ENCODE results near the gene B4GALT2. TPM values are rescaled to one million over a fixed set of nuclear protein-coding genes. Genes with fewer than 3 reads are reported as not detected.

B4GALT2 gene
- total and polyA plus RNA-seq, 2 of the 4 experiments (the other 2 are of a cell fraction) = 52.3 to 60.8 TPM

- H3K9me1 ChIP-seq (ENCODE audit: insufficient read depth, low read length) = peaks cover 13% of the 10 kb centered on the region
- POLR2A ChIA-PET (ENCODE audit: unreplicated experiment) = no interaction called here
Measured at GRCh38 chr1:43970502-43970901, 8.5 kb upstream of the B4GALT2 start.

More at GRCh38 chr1:43970502-43970901, 8.5 kb upstream of the B4GALT2 start:
- Histone ChIP-seq H3K4ac (ENCODE audit: low read depth, low read length) (0 out of 2 replicates have a peak overlapping the region, but pooled peaks have one; percentile 72), H2AFZ (replicated peaks; ENCODE audit: low read length, poor library complexity) (peak overlapping the region; percentile 94), H3K79me1 (ENCODE audit: low read depth in 1 of 2, low read length in 2 of 2) (peaks cover 12 to 24% of the 10 kb centered on the region in 2 experiments; a peak in 3 of 4 replicates), H3K27ac (ENCODE audit: insufficient read depth, low read length) (no peak overlapping the region; the same call in 1 of the 2 replicates), H3K18ac (ENCODE audit: low read depth, low read length) (no peak overlapping the region), H3K23ac (ENCODE audit: low read depth, low read length) (0 out of 2 replicates have a peak overlapping the region, but pooled peaks have one; percentile 13), H3K9ac (ENCODE audit: low read depth, low read length) (peak overlapping the region; percentile 66), H3K27me3 (ENCODE audit: control insufficient read depth, insufficient read depth, low read length) (no peaks in the 10 kb centered on the region), H3K36me3 (ENCODE audit: control insufficient read depth, insufficient read depth, low read length) (peaks cover 11% of the 10 kb centered on the region), H3K56ac (ENCODE audit: extremely low read depth, insufficient read depth, low read length) (no peak overlapping the region), H2BK15ac (ENCODE audit: low read depth, low read length) (no peak overlapping the region), H3K9me3 (ENCODE audit: control insufficient read depth, insufficient read depth, low read length) (no peaks in the 10 kb centered on the region), H2BK120ac (ENCODE audit: low read depth, low read length) (no peak overlapping the region), H3K4me3 (ENCODE audit: insufficient read depth, low read depth, low read length) (peak overlapping the region; percentile 88), H3K14ac (replicated peaks; ENCODE audit: low read depth, low read length) (no peak overlapping the region), H4K5ac (ENCODE audit: low read depth, low read length) (no peak overlapping the region; the same call in 1 of the 2 replicates), H3K4me1 (ENCODE audit: control insufficient read depth, insufficient read depth, low read length) (0 out of 2 replicates have a peak, but pooled peaks cover 2% of the 10 kb centered on the region), H2BK20ac (ENCODE audit: low read depth, low read length) (no peak overlapping the region), H4K20me1 (ENCODE audit: insufficient read depth, low read length) (peaks cover 2% of the 10 kb centered on the region), H2BK5ac (ENCODE audit: low read depth, low read length, poor library complexity, severe bottlenecking) (no peak overlapping the region), H4K8ac (ENCODE audit: low read depth in 2 of 2, low read length in 2 of 2) (peak overlapping the region; percentile 15 to 85; a peak in 1 of 4 replicates), H2AK9ac (replicated peaks; ENCODE audit: low read depth, low read length, poor library complexity) (peak overlapping the region; percentile 88), H4K91ac (ENCODE audit: insufficient read depth, low read depth, low read length) (peak overlapping the region; percentile 63; the same call in 1 of the 2 replicates), H3K4me2 (ENCODE audit: low read depth, low read length) (peak overlapping the region; percentile 81), H2AK5ac (ENCODE audit: low read depth, low read length) (peak overlapping the region; percentile 36; the same call in 1 of the 2 replicates)
- no CpG with 5 or more reads among the region's 5 CpGs for WGBS, 2 experiments (ENCODE audit: extremely low coverage in 2 of 2, insufficient read length in 1 of 2)
- intact Hi-C loops (cut with micrococcal nuclease) = loop anchor here (1.0 kb wide), 1 partner anchor 259 kb away; no protein-coding TSS in a partner anchor
- dilution Hi-C loops (cut with HindIII; ENCODE audit: low sequenced_read_pairs, unreplicated experiment) = no loop called here
- BruUV-seq (replicated peaks) = no TSS peak
- no peak for DNase-seq
- no peak for ATAC-seq (ENCODE audit: low read depth)
- CTCF ChIA-PET = interaction anchor here (1.0 to 1.4 kb wide), 2 partner anchors 25 to 207 kb away, joined by 3 to 4 read pairs; no protein-coding TSS in a partner anchor
- TF ChIP-seq USF2 (IDR thresholded peaks at IDR 0.05; ENCODE audit: low read depth, low read length) (no peak), POLR2A (IDR thresholded peaks at IDR 0.05; ENCODE audit: low read depth, low read length) (no peak), MAFK (IDR thresholded peaks at IDR 0.05; ENCODE audit: low read depth, low read length) (no peak), CEBPB (IDR thresholded peaks at IDR 0.05; ENCODE audit: low read depth, low read length) (no peak), FOS (IDR thresholded peaks at IDR 0.05; ENCODE audit: low read depth, low read length) (no peak), RCOR1 (IDR thresholded peaks at IDR 0.05; ENCODE audit: insufficient replicate concordance, low read length) (no peak), MAZ (IDR thresholded peaks at IDR 0.05; ENCODE audit: borderline replicate concordance, low read depth, low read length) (no peak), MXI1 (IDR thresholded peaks at IDR 0.05; ENCODE audit: borderline replicate concordance, low read depth, low read length) (no peak), NFE2L2 (IDR thresholded peaks at IDR 0.05; ENCODE audit: low read depth, low read length) (no peak), ELK1 (IDR thresholded peaks at IDR 0.05; ENCODE audit: borderline replicate concordance, low read depth, low read length) (no peak), CTCF (conservative IDR thresholded peaks at IDR 0.05; ENCODE audit: low read depth, low read length) (no peak), RFX5 (IDR thresholded peaks at IDR 0.05; ENCODE audit: low read depth, low read length) (no peak), CHD1 (IDR thresholded peaks at IDR 0.05; ENCODE audit: low read depth, low read length) (no peak), SMC3 (IDR thresholded peaks at IDR 0.05; ENCODE audit: low read depth, low read length) (no peak), BHLHE40 (IDR thresholded peaks at IDR 0.05; ENCODE audit: low read depth, low read length) (no peak), RAD21 (IDR thresholded peaks at IDR 0.05; ENCODE audit: low read length) (no peak)
- in situ Hi-C loops (cut with MboI; ENCODE audit: low sequenced_read_pairs) = loop anchor here (25.0 kb wide), 1 partner anchor 433 kb away; the partner anchor contains the start of gene PTPRF

Data from IMR-90 (cell line).